Measurements from ENCODE around the gene MTHFR.

The MTHFR gene

GRCh38 chr1:11805422-11806306, at the start of gene MTHFR, which contains the start of gene CLCN6:
Gene MTHFR, minus strand, starts transcription at chr1:11805964. Its CDS starts 2,848 bp downstream, at chr1:11803116.
Gene CLCN6, plus strand, starts transcription at chr1:11806191. Its CDS starts 72 bp downstream, at chr1:11806263.
- peak; percentile 100 for DNase-seq

- DNase-seq: no peak
Observed at GRCh38 chr1:11855430-11855829, 49.7 kb upstream of the MTHFR start.

GRCh38 chr1:11854519-11854918, 48.8 kb upstream of the MTHFR start:
- DNase-seq: no peak

GRCh38 chr1:11851180-11851579, 45.4 kb upstream of the MTHFR start:
- DNase-seq: no peak

- DNase-seq: no peak
Observed at GRCh38 chr1:11850156-11850555, 44.4 kb upstream of the MTHFR start.

- no peak for DNase-seq
Observed at GRCh38 chr1:11848373-11848700, 42.6 kb upstream of the MTHFR start.

GRCh38 chr1:11847667-11848372, 42.1 kb upstream of the MTHFR start, which contains the start of gene NPPA:
Gene NPPA, minus strand, starts transcription at chr1:11847783. Its CDS starts 99 bp downstream, at chr1:11847684.
- DNase-seq: no peak

- DNase-seq: no peak
Observed at GRCh38 chr1:11845641-11846335, 40.0 kb upstream of the MTHFR start.

- no peak for DNase-seq
Observed at GRCh38 chr1:11842154-11843041, 36.6 kb upstream of the MTHFR start.

GRCh38 chr1:11841245-11842153, 35.7 kb upstream of the MTHFR start:
- DNase-seq: no peak

GRCh38 chr1:11839727-11840705, 34.3 kb upstream of the MTHFR start:
- no peak for DNase-seq

GRCh38 chr1:11838349-11839272, 32.8 kb upstream of the MTHFR start:
- peak; percentile 87 for DNase-seq

GRCh38 chr1:11837767-11838348, 32.1 kb upstream of the MTHFR start:
- no peak for DNase-seq

- no peak for DNase-seq
Observed at GRCh38 chr1:11836955-11837766, 31.4 kb upstream of the MTHFR start.

- DNase-seq: no peak
Observed at GRCh38 chr1:11835441-11836225, 29.9 kb upstream of the MTHFR start.

GRCh38 chr1:11833900-11834299, 28.1 kb upstream of the MTHFR start:
- no peak for DNase-seq

GRCh38 chr1:11833497-11833896, 27.7 kb upstream of the MTHFR start:
- no peak for DNase-seq

Measured in islet precursor cell (in vitro differentiated cells).